Endometrium (tissue), 2 donors: ENCODE data around the gene SDHC.
"Not testable (repeated sequence)": the region's sequence is repeated elsewhere in the genome, so short reads cannot be mapped to it uniquely, and the experiment has no call there.

Experiments
- FAIRE-seq: peaks from 2 replicates; lab custom pipeline; 2012; peaks lifted over from hg19 to GRCh38; lab: Jason Lieb, UNC
- donor health status: control.
- donor health status: control.

The SDHC gene

GRCh38 chr1:161311595-161312181, 2.5 kb upstream of the SDHC start:
- no peak for FAIRE-seq

GRCh38 chr1:161313554-161314200, 504 bp upstream of the SDHC start:
- FAIRE-seq = no peak

GRCh38 chr1:161315841-161316674, 1.9 kb downstream of the SDHC start:
- not testable (repeated sequence) for FAIRE-seq

GRCh38 chr1:161324020-161324419, 9.8 kb downstream of the SDHC start:
- no peak for FAIRE-seq

- no peak for FAIRE-seq
Observed at GRCh38 chr1:161330346-161330745, 16.2 kb downstream of the SDHC start.

GRCh38 chr1:161333166-161333565, 19.0 kb downstream of the SDHC start:
- FAIRE-seq = no peak

GRCh38 chr1:161335796-161336195, 21.6 kb downstream of the SDHC start:
- FAIRE-seq = no peak

- FAIRE-seq = no peak
Observed at GRCh38 chr1:161342177-161342576, 28.0 kb downstream of the SDHC start.

GRCh38 chr1:161342821-161343220, 28.6 kb downstream of the SDHC start:
- no peak for FAIRE-seq

GRCh38 chr1:161350671-161351070, 36.5 kb downstream of the SDHC start:
- no peak for FAIRE-seq

GRCh38 chr1:161351482-161351881, 37.3 kb downstream of the SDHC start:
- no peak for FAIRE-seq

- no peak for FAIRE-seq
Observed at GRCh38 chr1:161357073-161357472, 42.9 kb downstream of the SDHC start.

- no peak for FAIRE-seq
Observed at GRCh38 chr1:161359291-161359690, 45.1 kb downstream of the SDHC start.

- FAIRE-seq = no peak
Observed at GRCh38 chr1:161364332-161364731, 50.2 kb downstream of the SDHC start.

GRCh38 chr1:161365207-161365606, 51.0 kb downstream of the SDHC start:
- no peak for FAIRE-seq

- no peak for FAIRE-seq
Observed at GRCh38 chr1:161367684-161368400, 53.7 kb downstream of the SDHC start, which contains the start of gene CFAP126. TSS of gene CFAP126 (minus strand) at chr1:161367876. CDS start at chr1:161367868, 8 bp downstream.

GRCh38 chr1:161373442-161373841, 59.3 kb downstream of the SDHC start:
- FAIRE-seq = no peak

- no peak for FAIRE-seq
Observed at GRCh38 chr1:161374373-161374772, 60.2 kb downstream of the SDHC start.

- no peak for FAIRE-seq
Observed at GRCh38 chr1:161378014-161378413, 63.8 kb downstream of the SDHC start.

- FAIRE-seq = no peak
Observed at GRCh38 chr1:161379071-161379470, 64.9 kb downstream of the SDHC start.

- no peak for FAIRE-seq
Observed at GRCh38 chr1:161381707-161382106, 67.5 kb downstream of the SDHC start.

- FAIRE-seq = peak; percentile 96
Observed at GRCh38 chr1:161382214-161383019, 68.2 kb downstream of the SDHC start.
